Effector CD4-positive, alpha-beta T cell (primary cell): ENCODE measurements around the gene TRIP12.
"Not testable (repeated sequence)": the region's sequence is repeated elsewhere in the genome, so short reads cannot be mapped to it uniquely, and the experiment has no call there.

Experiments
- DNase-seq: peaks from one replicate; pipeline ENCODE4 v3.0.0-alpha.2; 2020

The TRIP12 gene

DNA sequence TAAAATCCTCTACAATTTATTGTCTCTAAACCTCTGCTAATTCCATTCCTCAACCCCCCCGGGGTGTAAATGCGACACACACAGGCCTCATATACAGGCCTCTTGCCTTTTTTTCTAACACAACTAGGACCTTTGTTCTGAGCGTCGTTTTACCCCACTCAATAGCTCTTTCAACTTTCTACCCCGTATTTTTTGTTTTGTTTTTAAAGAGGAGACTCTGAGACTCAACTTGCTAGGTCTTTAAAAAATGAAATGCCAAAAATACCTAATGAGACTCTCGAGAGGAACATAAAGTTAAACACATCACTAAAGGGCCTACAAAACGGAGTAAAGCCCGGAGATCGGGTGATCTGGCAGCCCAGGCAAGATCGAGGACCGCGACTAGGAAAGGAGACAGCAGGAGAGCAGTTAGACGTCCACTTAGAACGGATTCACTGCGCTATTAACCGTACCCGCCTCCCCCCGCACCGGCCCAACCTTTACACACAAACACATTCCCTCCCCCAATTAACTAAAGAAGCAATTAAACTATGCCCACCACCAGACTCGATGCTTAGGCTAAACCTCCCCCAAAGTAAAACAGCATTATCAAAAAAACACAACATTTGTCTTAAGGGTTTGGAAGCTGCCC, 1.7 kb downstream of the TRIP12 start:
- peak; percentile 20 for DNase-seq

DNA sequence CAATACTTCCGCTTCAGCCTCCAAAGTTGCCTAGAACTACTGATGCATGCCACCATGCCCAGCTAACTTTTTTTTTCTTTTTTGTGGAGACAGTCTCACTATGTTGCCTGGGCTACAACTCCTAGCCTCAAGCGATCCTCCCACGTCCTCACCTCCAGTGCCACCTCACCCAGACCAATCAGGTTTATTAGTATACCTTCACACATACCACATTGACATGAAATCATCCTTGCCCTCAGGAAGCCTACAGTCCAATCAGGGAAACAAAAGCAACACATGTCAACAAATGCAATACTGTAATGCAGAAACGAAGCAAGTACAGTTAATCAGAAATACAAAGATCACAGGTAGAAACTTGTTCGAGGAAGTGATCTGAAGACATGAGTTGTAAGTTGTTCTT, 4.0 kb downstream of the TRIP12 start:
- DNase-seq, result no peak

DNA sequence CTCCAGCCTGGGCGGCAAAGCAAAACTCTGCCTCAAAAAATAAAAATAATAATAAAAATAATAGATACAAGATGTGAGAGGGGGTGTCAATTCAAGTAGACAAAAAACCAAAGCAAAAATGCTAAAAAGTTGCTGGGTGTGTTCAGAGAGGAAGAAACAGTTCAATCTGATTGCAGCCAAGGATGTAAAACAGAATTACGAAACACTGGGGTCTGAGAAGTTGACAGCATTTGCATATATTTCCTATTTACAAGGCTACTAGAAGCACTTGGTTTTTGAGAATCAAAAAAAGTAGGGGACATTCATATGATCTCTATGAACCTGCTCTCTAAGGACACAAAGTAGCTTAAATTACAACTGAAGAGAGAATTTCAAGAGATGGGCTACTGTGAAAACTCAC, 7.6 kb downstream of the TRIP12 start:
- DNase-seq, result no peak

DNA sequence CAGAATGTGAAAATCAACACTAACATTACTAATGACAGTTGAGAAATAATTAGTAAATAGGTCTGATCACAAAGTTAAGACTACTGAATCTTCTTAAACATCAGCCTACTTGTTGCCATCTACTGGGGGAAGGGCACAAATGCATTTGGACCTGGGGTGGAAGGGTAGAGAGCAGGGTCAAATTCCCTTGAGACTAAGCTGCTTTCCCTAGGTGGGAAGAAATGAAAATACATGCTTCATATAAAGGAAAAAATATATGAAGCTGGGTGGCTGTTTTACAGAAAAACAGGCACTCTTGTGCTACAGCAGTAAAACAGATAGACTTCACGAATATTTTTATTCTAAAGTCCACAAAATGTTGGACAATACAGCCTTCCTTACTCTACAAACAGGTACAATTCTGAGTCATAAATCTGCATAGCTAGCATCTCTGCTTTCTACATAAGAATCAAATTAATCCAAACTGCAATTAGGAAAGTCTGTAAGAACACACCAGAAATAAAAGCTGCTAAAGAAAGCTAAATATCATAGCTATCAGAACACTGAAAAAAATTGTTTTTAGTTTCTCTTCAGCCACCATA, 10.9 kb downstream of the TRIP12 start:
- DNase-seq, result no peak

DNA sequence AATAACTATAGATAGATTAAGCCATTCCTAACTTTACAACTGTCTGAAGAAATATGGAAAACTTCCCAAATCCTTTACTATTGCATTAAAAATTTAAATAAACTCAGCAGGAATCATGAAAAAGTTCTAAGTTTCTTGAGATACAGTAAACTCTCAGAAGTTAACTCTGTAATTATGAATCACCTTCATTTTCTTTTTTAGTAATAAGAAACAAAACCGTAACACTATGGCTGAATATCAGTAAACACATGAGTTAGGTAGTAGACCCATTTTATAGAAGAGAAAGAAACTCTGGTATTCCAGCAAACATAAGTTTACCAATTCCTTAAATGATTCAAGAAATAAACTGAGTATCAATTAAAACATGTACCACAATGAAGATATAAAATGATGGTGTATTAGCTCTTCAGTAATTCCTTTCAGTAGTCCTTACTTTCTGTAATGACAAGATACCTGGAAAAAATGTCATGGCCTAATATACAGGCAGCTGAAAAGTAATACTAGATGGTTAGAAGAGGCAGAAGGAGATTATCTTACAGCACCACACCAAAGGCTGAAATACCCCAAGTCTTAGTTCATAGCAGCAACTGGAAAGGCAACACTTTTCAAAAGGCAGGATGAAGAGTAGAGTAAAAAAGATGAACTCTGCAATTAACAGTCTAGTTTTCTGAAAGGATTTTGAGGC, 11.5 kb downstream of the TRIP12 start:
- no peak for DNase-seq

DNA sequence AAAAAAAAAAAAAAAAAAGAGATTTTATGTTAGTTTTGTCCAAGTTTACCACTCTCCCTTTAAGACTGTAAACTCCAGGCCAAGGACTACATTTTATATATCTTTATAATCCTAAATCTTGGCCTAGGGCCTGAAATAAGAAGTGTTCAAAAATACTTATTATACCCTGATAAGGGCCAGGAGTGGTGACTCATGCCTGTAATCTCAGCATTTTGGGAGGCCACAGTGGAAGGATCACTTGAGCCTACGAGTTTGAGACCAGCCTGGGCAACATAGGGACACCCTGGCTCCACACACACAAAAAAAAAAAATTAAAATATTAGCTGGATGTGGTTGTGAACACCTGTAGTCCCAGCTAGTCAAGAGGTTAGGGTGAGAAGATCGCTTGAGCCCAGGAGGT, 12.7 kb downstream of the TRIP12 start:
- no peak for DNase-seq

DNA sequence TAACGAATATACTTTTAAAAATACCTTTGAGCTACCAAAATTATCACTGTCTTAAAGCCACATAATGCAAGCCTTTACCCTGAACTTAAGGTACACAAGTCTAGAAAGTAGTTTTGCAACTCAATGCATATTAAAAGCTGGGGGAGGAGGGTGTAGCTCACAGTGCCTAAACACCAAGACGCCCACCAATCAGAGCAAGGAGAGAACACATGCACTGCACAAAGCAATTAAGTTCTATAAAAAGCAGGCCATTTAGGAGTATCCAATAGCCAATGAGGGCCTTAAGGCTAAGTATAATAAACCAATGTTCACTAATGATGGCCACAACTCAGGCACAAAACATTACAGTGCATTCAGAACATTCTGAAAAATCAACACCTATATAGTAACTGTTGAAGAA, 16.2 kb downstream of the TRIP12 start:
- DNase-seq, result no peak

DNA sequence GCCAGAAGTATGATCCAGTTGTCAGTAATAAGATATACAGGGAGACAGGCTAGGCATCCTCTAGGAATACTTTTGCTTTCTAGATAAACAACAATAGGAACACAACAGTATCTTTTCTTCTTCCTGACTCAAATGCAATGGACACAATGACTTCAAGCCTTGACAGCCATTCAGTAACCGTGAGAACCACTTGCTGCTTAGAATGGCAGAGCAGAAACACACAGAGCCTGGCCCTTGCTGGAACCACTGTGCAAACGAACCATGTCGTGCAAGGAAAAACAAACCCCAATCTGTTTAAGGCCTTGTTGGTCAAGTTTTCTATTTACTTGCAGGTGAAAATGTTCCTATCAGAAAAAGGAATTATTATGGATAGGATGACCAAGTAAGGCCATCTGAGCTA, 18.8 kb downstream of the TRIP12 start:
- no peak for DNase-seq

DNA sequence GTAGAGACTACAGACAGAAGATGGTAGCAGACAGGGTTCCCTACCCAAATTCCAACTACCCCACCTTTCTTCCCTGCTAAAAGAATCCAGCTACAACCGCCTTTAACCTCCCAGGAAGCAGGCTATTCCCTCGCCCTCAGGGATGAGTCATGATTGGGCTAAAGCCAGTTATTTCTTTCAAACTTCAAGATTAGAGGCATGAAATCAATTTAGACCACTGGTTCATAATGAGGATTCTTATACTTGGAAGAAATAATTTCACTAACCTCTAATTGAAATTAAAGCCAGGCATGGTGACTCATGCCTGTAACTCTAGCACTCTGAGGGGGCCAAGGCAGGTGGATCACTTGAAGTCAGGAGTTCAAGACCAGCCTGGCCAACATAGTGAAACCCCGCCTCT, 20.0 kb downstream of the TRIP12 start:
- no peak for DNase-seq

DNA sequence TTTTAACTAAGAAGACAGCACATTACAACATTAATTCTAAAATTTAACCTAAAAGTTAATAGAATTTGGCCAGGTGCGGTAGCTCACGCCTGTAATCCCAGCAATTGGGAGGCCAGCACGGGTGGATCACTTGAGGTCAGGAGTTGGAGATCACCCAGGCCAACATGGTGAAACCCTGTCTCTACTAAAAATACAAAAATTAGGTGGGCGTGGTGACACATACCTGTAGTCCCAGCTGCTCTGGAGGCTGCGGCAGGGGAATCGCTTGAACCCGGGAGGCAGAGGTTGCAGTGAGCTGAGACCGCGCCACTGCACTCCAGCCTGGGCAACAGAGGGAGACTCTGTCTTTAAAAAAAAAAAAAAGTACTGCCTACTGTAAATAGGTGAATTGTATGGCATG, 21.3 kb downstream of the TRIP12 start:
- not testable (repeated sequence) for DNase-seq

DNA sequence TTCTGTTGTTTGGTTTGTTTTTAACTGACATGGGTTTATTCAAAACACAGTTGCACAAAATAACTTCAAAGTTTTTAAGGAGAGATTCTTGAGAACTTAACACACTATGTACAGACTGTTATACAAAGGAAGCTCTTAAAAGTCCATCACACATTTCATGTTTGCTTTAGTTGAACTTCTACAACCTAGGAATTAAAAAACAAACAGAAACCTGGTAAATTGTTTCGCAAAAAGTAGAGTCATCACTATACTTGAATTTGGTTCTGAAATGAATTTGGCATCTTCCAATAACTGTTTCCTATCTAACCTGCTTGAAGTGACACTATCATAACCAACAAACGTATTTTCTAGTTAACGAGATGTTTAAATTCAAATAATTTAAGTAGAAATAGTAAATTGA, 21.8 kb downstream of the TRIP12 start:
- no peak for DNase-seq

DNA sequence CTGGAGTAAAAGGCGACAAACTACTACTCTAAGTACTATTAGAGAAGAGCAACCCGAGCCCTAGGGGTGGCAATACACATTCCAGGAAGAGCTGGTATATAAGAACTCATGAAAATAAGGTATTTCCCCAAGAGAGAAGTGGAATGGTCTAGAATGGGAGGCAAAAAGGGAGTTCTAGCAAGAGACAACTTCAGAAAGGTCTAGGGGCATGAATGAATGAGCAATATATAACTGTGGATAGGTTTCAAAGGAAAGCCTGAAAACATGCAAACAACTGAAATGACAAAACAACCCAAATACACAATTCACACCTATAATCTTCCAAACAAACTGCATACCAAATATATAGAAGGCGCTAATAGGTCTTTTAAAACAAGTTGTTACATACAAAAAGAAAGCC, 22.2 kb downstream of the TRIP12 start:
- no peak for DNase-seq

DNA sequence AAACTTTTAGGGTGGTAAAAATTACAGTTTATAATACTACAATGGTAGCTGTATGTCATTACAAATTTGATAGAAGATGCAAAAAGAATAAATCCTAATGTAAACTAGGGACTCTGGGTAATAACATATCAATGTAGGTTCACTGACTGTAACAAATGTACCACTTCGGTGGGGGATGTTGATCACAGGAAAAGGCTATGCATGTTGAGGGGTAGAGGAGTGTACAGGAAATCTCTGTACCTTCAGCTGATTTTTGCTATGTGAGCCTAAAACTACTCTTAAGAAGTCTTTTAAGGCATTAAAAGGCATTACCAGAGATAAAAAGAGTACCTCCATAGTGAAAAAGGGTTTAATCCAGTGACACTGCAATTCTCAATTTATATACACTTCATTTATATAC, 25.0 kb downstream of the TRIP12 start:
- no peak for DNase-seq

DNA sequence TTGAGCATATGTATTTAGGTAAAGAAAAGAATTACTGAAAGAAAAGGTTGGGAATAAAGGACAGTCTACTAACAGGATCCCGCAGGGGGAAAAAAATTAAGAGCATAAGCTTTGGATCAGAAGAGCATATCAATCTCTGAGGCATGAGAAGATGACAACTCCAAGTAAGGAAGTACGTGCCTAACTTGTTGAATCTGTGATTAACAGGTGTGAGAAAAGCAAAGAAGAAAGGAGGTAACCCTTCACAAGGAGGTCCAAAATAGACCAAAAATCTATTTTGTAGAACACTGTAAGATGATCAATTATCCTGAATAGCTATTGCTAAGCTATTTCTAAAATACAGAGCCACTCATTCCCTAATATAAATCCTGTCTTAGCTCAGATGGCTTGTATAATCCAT, 32.8 kb downstream of the TRIP12 start:
- DNase-seq, result no peak

DNA sequence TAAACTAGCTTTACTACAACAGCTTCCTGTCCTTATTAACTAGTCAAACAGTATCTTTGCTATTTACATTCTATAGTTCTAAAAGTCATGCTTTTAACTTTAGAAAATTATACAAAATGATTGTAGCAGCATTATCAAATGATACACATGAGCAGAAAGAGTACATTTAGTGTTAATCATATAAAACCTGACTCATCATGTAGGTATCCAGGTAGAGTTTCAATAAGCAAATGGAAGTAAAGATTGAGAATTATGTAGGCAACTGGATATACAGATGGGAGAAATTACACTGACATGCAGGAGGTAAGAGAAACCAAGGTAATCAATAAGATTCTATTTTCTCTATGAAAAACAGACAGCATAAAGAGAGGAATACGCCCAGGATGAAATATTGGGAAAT, 33.8 kb downstream of the TRIP12 start:
- no peak for DNase-seq

DNA sequence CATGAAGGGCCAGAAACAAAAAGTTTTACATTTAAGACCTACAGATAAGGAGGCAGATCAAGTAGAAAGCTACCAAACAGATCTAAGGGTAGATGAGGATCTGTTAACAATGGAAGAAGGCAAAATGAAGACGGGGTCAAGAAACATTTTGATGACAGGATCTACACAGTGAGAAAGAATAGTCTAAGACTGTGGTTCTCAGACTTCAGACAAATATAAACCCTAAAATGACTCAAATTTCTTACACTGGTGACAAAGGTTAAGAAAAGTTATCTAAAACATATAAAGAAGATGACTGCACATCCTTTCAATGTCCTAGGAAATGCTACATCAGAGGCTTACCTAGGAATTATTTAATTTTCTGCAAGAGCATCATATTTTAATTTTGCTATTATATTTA, 34.4 kb downstream of the TRIP12 start:
- DNase-seq, result no peak

DNA sequence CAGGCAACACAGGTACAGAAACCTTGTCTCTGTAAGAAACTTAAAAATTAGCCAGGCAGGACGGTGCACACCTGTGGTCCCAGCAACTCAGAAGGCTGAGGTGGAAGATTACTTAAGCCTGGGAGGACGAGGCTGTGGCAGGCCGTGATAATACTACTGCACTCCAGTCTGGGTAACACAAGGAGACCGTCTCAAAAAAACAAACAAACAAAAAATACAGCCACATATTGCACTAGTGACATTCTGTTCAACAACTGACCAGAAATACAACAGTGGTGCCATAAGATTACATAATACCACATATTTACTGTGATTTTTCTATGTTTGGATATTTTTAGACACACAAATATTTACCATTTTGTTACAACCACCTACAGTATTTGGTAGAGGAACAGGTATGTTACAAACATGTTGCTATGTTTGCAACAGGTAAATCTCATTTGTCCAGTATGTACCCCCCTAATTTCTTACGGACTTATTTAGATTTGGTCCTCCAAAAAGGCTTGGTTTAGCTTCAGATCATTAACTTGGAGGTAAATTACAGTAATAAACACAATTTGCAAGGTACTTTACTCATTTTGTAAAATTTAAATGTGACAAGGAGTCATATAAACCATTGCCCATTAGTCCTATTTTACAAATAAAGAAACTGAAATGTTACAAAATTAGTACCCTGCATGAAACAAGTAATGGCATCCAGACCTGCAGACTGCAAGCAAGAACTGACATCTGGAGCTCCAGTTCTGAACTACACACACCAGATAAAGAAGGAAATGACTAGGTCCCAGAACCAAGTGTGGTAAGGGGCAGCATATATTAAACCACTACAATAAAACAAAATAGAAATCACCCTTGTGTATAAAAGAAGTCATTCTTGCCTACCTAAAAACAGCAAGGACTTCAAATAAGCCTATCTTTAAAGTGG, 36.8 kb downstream of the TRIP12 start:
- DNase-seq, result no peak

DNA sequence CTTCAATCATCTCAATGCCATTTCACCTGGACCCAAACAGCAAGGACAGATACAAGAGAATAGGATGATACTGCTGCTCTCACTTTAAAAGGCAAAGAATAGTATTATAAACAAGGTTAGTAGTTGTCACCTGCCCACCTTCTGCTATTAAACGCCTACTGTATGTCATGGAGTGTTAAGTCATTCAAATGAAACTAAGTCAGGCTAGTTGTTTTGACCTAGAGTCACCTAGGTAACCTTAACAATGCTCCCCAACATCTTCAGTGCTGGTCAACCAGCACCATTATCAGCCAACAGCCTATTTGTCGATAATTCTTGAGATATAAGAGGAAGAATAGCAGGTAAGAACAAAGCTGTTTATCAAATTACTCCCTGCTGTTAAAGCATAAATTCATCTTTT, 39.2 kb downstream of the TRIP12 start:
- DNase-seq, result no peak

DNA sequence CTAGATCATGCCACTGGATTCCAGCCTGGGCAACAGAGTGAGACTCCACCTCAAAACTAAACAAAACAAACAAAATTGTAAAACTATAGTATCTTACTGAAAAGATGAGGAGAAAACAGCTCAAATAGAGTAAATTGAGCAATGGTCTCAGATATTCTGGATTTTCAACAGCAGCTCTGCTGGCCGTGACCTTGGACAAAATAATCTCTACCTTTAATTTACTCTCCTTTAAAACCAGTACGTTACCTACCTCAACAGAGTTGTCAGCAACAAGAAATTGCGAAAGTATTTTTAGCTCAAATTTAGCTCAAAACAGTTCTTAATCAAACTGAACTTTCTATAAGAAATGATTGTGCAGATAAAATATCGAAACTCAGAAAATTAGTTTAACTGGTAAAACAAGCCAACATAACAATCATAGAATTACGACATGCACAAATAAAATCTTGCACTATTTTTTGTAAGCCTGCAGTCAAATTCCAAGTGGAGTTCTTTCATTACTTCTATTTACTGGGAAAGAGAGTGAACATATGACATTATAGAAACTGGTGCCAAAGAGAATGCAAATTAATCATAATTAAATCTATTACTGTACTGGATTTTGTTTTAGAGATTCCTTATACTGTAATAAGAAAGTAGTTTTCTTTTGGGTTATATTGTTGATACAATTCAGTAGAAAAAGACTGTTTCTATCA, 40.8 kb downstream of the TRIP12 start:
- DNase-seq, result no peak

DNA sequence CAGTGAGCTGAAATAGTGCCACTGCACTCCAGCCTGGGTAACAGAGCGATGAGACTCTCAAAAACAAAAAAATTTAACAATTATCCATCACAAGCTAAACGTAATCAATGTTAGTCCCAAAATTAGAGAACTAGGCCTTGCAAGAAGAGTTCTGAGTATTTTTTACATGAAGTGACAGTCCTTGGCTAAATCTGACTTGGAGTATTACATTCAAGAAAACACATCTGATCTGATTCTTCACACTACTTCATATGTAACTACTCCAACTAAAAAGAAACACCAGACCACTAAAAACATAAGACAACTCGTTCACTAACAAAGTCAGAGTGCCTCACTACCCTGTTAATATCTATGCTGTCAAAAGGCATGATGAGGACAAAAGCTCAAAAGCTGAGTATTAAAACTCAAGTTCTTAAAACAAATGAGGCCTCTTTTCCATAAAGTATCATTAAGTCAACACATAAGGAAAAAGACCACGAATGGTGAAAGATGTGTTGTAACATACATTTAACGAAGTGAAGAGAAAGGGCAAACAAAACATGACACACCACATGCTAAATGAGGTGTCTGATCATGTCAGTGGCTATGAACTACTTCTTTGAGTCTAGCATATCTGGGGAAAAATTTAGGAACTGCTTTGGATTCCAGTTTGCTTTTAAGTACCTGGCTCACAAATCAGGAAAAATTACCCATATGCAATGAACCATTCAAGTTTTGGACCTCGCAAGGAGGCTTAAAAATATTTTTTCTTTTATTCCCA, 42.4 kb downstream of the TRIP12 start:
- no peak for DNase-seq

DNA sequence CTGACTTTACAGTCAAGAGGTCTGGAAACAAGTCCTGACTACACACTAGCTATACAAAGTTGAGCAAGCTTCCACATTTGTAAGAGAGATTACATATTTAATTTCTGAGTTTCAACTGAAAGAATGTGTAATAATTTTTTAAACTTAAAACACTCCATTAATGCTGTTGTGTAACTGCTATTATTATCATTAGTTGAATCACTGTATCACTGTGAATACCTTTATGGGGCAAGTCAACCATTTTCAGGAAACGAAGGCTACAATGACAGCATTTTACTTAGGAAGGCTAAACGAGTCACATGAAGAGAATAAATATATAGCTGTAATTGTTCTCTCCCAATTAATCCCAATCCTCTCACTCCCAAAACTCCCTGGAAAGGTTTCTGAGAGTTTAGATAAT, 46.3 kb downstream of the TRIP12 start:
- no peak for DNase-seq

DNA sequence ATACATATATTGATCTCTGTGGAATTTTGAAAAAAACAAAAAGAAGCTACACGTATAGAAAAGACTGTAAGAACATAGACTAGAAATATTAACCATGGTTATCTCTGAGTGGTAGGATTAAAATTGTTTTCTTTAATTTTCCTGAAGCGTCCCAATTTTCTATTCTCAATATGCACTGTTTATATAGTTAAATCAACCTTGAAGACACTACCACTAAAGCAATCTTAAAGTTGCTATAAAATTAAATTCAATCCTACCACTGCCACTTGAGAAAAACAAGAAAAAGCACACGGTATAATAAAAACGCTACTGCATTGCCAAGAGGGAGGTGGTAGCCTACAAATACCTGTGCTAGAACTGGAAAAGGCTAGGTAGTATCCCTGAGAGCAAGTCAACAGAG, 47.2 kb downstream of the TRIP12 start:
- DNase-seq, result no peak
